Measurements from ENCODE around the gene SPPL2B.

The SPPL2B gene

DNA sequence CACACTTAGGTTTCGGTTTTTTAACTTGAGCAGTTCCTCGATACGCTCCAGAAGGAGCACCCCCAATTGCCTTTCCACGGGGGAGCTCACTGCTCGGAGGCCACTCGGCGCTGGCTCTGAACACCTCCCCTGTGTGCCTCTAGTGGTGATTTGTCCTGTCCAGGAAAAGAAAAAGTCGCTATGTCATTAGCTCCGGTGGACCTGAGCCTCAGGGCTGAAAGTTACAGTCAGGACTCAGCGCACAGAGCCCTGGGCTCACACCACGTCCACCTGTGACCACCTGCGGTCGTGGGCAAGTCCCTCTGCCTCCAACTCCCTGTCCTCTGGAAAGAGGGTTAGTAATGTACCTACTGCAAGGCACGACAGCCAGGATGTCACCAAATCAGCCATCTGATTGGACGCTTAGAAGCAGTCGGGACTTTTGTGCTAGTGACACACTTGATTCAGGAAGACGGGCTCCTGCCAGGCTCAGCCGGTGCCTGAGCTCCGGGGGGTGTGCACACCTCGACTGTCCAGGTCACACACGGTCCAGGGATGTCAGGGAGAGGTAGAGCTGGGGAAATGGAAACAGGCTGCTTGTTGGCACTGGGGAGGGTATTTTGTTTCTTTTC, 27.7 kb downstream of the SPPL2B start:
- Histone ChIP-seq H3K36me3 (peaks cover 19% of the 10 kb centered on the region), H3K27me3 (peaks cover 27% of the 10 kb centered on the region), H3K4me1 (no peaks in the 10 kb centered on the region), H3K4me3 (ENCODE audit: low read depth, low read length) (no peak overlapping the region), H3K9me3 (no peaks in the 10 kb centered on the region)
- TF ChIP-seq, protein P1, sequence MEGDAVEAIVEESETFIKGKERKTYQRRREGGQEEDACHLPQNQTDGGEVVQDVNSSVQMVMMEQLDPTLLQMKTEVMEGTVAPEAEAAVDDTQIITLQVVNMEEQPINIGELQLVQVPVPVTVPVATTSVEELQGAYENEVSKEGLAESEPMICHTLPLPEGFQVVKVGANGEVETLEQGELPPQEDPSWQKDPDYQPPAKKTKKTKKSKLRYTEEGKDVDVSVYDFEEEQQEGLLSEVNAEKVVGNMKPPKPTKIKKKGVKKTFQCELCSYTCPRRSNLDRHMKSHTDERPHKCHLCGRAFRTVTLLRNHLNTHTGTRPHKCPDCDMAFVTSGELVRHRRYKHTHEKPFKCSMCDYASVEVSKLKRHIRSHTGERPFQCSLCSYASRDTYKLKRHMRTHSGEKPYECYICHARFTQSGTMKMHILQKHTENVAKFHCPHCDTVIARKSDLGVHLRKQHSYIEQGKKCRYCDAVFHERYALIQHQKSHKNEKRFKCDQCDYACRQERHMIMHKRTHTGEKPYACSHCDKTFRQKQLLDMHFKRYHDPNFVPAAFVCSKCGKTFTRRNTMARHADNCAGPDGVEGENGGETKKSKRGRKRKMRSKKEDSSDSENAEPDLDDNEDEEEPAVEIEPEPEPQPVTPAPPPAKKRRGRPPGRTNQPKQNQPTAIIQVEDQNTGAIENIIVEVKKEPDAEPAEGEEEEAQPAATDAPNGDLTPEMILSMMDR (IDR thresholded peaks at IDR 0.05; ENCODE audit: low read depth, low read length): no peak
- DNase-seq: no peak

DNA sequence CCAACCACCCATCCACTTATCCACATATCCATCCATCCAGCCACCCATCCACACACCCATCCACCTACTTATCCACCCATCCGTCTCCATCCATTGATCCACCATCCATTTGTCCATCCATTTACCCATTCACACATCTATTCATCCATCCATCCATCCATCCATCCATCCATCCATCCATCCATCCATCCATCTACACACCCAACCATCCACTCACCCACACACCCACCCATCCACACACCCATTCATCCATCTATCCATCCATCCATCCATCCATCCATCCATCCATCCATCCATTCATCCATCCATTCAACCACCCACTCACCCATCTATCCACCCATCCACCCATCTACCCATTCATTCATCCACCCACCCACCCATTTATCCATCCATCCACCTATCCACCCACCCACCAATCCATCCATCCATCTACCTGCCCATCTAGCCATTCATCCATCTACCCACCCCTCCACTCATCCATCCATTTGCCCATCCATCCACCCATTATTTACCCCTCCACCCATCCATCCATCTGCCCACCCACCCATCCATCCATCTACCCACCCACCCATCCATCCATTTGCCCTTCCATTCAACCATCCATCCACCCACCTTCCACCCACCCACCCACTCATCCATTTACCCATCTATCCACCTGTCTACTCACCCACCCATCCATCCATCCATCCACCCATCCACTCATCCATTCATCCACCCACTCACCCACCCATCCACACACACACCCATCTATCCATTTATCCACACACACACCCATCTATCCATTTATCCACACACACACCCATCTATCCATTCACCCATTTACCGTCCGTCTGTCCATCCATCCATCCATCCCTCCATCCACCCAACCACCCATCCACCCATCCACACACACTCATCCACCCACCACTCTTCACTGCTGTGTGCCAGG, 29.1 kb downstream of the SPPL2B start:
- no peaks in the 10 kb centered on the region for H3K4me1 ChIP-seq
- no peak for DNase-seq
- peaks cover 31% of the 10 kb centered on the region for H3K27me3 ChIP-seq
- H3K36me3 ChIP-seq: peaks cover 19% of the 10 kb centered on the region
- no peaks in the 10 kb centered on the region for H3K9me3 ChIP-seq
- TF ChIP-seq, protein P1 (IDR thresholded peaks at IDR 0.05; ENCODE audit: low read depth, low read length): no peak
- H3K4me3 ChIP-seq (ENCODE audit: low read depth, low read length): no peak overlapping the region

DNA sequence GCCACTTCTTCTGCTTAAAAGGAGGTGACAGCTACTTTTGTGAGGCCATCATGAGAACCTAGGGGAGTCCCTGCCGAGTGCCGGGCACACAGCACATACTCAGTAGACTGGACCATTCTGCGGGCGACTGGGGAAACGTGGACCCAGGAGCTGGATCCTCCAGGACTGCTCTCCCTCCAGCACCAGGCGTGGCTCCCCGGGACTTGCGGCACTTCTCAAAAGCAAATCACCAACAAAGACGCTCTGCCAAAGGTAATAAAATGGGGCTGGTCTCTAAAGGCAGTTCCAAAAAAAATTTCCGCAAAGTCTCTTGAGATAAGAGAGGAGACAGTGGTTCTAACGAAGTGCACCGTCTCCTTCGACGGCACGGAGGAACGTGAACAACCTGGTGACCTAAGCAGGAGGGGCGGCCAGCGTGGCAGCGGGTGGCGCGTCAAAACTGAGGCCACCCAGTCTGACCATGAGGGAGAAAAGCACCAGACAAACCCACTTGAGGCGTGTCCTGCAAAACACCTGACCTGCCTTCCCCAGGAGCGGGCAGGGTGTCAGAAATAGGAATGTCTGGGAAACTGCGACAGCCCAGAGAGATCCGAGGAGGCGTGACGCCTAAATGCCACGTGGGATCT, 30.2 kb downstream of the SPPL2B start:
- Histone ChIP-seq H3K9me3 (no peaks in the 10 kb centered on the region), H3K27me3 (peaks cover 31% of the 10 kb centered on the region), H3K36me3 (peaks cover 9% of the 10 kb centered on the region), H3K4me3 (ENCODE audit: low read depth, low read length) (no peak overlapping the region), H3K4me1 (no peaks in the 10 kb centered on the region)
- peak; percentile 11 for DNase-seq
- TF ChIP-seq, protein P1 (IDR thresholded peaks at IDR 0.05; ENCODE audit: low read depth, low read length): no peak

DNA sequence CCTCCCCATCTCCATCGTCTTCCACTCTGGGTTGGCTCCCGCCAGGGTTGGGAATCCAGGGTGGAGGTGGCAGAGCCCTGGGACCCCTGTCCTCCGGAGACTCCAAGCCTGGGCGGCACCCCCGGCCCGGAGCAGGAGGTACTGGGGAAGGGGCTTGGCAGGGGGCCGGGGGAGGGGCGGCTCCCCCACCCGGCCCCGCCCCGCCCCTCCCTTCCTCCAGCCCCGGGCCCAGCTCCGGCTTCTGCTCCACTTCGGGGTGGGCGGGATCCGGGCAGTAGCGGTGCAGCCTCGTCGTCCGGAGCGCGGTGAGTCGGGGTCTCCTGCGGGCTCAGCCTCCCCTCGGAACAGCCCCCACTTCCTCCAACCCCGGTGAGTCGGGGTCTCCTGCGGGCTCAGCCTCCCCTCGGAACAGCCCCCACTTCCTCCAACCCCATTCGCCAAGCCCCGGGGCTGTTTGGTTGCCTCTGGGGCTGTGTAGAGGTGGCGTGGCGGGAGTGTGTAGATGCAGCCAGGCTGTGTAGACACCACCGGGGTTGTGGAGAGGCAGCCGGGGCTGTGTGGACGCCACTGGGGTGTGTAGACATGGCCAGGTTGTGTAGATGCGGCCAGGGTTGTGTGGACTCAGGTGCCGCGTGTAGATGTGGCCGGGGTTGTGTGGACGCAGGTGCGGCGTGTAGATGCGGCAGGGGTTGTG, 31.7 kb downstream of the SPPL2B start, which contains the start of gene TMPRSS9:
Gene TMPRSS9, plus strand, starts transcription at position 274 of the 694 bp plus-strand sequence. CDS start 29,521 bp downstream, outside the sequence.
- DNase-seq: peak; percentile 13
- peaks cover 31% of the 10 kb centered on the region for H3K27me3 ChIP-seq
- TF ChIP-seq, protein P1 (IDR thresholded peaks at IDR 0.05; ENCODE audit: low read depth, low read length): no peak
- no peaks in the 10 kb centered on the region for H3K36me3 ChIP-seq
- H3K4me1 ChIP-seq: no peaks in the 10 kb centered on the region
- H3K4me3 ChIP-seq (ENCODE audit: low read depth, low read length): no peak within 1 kb of the TSS
- H3K9me3 ChIP-seq: no peaks in the 10 kb centered on the region

DNA sequence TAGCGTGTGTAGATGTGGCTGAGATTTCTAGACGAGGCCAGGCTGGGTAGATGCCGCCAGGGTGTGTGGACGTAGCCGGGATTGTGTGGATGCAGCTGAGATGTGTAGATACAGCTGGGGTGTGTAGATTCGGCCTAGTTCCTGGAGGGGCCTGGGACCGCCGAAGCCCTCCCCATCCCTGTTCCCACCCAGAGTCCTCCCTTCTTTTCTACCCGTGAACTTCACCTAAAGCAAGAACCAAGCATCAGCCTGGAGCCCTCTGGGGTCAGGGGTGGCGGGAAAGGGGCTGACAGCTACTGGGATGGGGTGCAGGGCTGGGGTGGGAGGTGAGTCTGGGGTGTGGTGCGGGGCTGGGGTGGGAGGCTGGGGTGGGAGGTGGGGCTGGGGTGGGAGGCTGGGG, 32.3 kb downstream of the SPPL2B start:
- DNase-seq: no peak
- H3K9me3 ChIP-seq: no peaks in the 10 kb centered on the region
- TF ChIP-seq, protein P1 (IDR thresholded peaks at IDR 0.05; ENCODE audit: low read depth, low read length): no peak

More for the DNA sequence above, 32.3 kb downstream of the SPPL2B start:
- H3K27me3 ChIP-seq: peaks cover 31% of the 10 kb centered on the region
- no peaks in the 10 kb centered on the region for H3K4me1 ChIP-seq
- no peaks in the 10 kb centered on the region for H3K36me3 ChIP-seq
- H3K4me3 ChIP-seq (ENCODE audit: low read depth, low read length): no peak overlapping the region
